ENCODE results near the gene ETNK1.

The ETNK1 gene

DNA sequence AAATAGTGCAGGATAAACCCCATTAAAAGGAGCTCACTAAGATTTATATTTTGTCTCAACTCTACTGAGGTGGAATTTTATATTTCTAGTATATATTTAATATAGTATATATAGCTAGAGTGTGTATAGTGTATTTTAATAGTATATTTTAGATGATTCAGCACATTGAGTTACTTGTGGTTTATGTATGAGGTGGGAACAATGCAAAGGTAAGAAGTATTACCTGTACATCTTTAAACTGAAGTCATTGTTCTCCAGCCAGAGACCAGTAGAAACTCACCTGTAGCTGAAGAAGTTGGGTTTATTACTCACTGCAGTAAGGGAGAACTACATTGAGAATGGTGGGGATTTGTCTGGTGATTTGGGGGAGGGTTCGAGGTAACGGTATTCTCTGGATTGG lies 15.9 kb downstream of the ETNK1 start:
- DNase-seq: no peak

DNA sequence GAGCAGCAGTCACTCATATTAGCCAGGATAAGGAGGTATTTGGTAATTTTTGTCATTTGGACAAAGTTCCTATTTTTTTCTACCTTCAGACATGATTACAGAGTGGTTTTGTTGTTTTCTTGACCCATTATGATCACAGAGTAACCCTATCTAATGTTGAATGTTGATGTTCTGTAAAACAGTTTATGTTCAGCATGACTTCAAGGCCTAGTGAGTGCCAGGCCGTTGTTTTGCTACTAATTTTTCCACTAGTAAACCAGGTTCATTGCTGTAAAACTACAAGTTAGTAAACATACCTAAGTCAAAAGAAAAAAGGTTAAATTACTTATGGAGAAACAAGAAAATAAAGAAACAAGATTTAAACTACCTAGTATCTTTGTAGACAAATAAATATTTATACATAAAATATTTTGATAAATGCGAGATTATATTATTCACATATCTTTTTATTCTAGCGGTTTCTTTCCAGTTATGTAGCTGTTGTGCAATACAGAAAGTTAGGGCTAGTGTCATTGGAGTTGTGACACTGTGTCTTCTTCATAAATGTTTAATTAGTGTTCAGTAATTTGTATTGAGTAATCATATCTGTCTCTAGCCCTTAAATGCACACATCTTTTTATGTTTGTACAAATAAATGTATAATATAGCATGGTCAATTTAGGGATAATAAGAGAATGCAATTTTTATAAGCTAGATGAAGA lies 16.5 kb downstream of the ETNK1 start:
- no peak for DNase-seq

DNA sequence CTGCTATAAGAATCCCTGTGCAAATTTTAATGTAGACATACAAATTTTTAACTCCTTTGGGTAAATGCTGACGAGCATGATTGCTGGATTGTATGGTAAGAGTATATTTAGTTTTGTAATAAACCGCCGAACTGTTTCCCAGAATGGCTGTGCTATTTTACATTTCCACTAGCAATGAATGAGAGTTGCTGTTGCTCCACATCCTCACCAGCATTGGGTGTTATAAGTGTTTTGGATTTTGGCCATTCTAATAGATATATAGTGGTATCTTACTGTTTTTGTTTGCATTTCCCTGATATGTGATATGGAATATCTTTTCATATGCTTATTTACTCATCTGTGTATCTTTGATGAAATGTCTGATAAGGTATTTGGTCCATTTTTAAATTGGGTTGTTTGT lies 23.7 kb downstream of the ETNK1 start:
- no peak for DNase-seq

DNA sequence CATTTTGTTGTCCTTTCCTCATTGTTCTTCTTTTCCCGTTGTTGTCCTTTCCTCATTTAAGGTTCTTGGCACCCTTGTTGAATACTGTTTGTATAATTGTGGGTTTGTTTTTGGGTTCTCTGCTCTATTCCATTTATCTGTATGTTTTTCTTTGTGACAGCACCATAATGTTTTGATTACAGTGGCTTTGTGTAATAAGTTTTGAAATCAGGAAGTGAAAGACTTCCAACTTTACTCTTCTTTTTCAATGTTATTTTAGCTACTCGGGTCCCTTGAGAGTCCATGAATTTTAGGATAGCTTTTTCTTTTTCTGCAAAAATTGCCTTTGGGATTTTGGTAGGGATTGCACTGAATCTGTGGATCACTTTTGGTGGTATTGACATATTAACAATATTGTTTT lies 28.1 kb downstream of the ETNK1 start:
- DNase-seq: no peak

DNA sequence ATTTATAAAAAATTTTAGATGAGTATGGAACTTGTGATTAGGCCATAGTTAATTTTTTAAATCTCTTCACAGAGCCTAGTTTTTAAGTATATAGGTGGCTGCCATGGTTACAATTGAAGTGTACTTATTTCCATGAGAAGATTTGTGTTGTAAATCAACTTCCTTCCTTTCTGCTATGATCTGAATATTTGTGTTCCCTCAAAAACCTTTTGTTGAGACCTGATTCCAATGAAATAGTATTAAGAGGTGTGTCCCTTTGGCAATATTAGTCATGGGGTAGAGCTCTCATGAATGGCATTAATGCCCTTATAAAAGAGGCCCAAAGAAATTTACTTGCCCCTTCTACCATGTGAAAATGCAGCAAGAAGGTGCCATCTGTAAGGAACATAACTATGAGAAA lies 28.8 kb downstream of the ETNK1 start:
- DNase-seq: no peak

DNA sequence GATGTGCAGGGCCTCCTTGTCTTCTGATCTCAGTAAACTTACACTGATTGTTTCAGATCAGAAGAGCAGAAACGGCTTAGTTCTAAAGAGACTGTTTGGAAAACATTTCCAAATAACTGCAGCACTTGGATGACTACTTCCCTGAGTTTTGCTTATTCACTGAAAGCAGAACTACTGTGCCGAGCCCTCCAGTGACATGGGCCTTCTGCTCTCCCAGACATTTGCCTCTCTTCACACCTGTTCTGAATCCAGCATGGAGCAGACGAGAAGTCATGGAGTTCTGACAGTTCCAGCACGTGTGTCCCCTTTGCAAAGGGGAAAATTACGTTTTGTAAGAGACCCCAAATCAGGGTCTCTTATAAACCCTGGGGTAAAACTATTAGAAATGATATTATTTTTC lies 31.4 kb downstream of the ETNK1 start:
- DNase-seq: no peak

DNA sequence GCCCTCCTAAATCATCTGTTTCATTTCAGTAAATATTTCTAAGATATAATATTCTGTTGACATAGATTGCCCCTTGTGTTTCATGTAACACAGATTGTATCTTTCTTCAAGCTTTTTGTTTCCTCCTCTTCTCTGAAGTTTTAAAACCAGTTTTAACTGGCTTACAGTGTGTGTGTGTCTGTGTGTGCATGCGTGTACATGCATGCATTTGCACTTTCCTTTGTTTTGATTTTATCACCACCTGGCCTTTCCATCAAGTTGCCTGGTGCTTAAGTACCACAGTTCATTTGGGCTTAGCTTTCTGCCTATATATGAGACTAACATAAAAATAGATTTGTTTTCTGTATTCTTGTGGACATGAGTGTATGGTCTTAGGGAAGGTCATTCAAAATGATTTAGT lies 31.9 kb downstream of the ETNK1 start:
- no peak for DNase-seq

DNA sequence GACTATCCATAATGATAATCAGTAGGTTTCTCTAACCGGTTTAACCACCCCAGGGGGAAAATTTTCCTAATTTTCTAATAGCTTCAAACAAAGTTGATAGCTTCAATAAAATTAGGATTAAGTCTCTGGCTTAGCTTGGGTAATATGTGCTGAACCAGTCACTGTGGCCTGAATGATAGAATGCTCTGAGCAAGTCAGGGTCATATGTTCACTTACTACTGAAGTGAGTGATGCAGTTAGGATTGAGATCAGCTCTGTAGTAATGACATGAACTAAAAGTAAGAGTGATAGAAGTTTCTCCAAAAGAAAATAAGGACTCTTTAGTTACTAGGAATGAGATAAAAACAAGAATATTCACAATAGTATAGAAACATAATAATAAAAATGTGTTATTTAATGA lies 32.6 kb downstream of the ETNK1 start:
- no peak for DNase-seq

DNA sequence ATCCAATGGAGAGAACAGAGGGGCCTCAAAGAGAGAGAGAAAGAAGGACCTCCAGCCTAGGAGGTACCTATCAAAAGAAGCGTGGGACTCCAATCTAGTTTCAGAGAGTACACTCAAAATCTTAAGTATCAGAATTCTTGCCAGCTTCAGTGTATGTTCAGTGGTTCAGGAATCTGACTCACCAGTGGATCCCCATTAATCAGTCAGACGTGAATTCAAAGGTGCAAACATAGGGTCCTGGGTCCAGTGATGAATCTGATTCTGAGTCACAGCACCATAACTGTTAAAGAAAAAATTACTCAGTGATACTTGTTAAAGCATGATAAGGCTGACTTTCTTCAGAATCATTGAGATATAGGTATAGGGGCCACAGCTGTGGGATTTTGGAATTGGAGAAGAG lies 33.2 kb downstream of the ETNK1 start:
- DNase-seq: no peak

DNA sequence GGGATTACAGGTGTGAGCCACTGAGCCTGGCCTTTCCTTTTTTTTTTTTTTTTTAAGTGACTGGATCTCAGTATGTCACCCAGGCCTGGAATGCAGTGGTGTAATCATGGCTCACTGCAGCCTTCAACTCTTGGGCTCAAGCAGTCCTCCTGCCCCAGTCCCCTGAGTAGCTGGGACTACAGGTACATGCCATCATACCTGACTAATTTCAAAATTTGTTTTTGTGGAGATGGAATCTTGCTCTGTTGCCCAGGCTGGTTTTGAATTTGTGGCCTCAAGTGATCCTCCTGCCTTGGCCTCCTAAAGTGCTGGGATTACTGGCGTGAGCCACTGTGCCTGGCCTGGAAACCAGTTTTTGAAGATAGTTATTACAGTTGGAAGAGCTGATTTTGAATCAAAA lies 37.4 kb downstream of the ETNK1 start:
- no peak for DNase-seq

DNA sequence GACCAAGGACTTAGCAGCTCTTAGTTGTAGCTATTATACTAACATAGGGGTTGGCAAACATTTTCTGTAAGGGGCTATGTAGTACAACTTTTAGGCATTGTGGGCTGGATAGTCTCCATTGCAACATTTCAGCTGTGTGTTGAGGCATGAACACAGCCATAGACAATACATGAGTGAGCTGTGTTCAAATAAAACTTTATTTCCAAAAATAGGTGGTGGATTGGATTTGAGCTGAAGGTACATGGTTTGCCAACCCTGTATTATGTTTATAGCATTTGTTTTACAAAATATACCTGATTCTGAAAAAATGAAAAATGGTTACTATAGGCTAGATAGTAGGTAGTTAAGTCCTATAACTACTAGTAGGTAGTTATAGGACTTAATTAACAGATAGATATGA lies 40.5 kb downstream of the ETNK1 start:
- no peak for DNase-seq

DNA sequence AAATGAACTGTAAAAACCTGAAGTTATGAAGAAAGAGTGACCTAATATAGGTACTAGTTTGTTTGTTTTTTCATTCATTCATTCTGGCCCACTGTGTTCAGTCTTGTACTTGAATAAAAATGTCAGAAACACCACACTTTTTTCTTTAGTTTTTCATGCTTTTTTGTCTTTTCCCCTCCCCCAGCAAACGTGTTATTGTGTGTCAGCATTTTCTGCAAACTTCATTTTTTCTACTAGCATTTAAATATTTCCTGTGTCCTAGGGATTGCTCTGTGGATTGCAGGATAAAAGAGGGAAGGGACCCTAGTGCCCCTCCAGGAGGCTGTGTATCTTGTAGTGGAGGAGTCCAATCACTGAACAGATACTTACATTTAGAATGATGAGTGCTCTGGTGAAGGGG lies 42.2 kb downstream of the ETNK1 start:
- DNase-seq: no peak

DNA sequence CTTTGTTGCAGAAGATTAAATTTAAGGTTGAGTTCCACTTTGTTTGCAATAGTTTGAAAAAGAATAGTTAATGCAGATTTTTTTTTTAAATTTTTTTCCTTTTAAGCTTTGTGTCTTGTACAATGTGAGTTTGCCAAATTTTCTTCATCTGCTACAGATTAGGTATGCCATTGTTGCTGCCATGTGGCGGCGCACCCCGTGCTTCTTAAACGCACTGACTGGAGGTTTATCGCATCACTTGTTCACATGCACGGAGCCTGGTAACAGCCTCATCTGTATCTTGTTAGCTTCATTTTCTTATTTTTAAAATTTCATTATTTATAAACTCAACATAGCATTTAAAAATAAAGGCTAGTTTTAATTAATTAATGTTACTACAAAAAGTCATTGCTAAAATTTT lies 43.5 kb downstream of the ETNK1 start:
- no peak for DNase-seq

DNA sequence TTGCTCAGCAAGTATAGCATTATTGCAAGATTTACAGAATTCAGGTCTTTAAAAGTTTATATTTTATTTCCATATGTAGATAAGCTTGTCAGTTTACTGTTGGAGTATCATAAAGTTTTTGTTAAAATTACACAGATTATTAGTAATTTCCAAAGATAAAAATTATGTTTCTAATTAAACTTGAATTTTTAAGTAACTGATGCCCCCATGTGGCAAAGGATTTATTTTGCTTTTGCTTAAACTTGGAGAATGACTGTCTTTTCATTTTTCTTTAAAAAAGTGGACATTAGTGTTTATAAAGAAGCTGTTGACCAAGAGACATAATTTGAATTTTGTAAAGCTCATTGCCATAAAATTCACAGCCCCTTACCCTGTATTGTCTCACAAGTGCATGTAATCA lies 45.8 kb downstream of the ETNK1 start:
- no peak for DNase-seq

DNA sequence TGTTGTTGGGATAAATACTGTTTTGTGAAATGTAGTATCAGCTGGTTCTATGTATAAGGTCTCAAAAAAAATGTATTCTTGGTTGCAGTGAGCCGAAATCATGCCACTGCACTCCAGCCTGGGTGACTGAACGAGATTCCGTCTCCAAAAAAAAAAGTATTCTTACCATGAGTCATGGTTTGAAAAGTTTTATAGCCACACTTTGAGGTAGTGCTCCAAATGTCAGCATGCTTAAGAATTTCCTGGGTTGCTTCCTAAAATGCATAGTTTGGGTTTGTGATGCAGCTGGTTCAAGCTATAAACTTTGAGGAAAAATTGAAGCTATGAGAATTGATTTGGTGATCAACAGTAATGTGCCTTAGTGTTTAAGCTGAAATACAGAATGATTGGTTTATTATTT lies 48.0 kb downstream of the ETNK1 start:
- no peak for DNase-seq

DNA sequence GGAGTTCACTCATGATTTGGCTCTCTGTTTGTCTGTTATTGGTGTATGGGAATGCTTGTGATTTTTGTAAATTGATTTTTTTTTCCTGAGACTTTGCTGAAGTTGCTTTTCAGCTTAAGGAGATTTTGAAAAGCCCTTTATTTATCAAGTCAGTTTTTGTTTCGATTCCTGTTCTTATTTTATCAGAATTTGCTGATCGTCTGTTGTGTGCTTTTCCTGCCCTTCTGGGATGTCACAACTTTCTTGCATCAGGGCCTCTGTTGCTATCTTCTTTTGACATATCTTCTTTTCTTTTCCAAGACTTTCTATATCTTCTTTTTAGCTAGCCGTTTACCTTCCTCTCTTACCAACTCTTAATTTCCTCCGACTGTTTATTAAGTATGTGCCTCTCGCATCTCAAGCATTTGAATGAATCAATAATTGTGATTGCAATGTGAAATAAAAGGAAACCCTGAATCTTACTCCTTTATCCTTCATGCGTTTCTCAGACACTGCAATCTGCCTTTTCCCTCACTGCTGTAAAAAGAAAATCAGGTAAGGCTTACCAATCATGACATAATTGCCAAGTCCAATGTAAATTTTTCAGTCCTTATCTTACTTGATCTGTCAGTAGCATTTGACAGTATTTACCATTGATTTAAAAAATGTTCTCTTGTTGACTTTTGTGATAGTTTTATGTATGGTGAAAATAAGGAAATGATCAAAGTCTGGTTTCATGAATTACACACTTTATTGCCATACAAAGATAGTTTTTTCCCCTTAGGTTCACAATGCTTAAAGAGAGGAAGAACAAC lies 53.0 kb downstream of the ETNK1 start:
- no peak for DNase-seq

DNA sequence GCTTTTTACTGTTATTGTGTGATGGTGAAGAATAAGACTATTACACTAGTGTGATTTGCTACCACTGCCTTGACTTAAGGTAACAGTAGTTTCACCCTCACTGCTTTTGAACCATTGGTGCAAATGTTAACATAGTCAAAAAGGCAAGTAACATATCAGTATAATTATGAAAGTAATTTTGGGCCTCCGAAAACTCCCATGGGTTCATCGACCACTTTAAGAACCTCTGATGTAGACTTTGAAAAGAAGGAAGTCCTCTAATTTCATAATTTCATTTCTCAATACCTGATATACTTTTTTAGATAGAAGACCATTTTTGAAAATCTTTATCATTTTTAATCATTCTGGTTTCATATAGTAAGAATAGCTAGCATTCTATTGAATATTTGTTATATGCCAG lies 57.7 kb downstream of the ETNK1 start:
- DNase-seq: no peak

DNA sequence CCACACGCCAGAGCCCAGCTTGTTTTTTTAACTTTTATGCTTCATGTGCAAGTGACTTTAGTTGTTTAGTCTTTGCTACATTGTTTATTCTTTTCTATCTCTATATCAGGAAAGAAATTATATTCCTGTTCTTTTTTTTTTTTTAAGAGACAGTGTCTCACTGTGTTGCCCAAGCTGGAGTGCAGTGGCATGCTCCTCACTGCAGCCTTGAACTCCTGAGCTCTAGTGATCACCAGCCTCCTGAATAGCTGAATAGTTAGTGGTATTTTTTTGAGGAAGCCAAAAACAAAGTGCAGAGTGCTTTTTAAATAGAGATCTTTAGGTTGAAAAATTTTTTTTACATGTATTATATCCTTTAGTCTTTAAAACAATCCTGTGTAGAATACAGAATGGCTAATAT lies 58.2 kb downstream of the ETNK1 start:
- no peak for DNase-seq

DNA sequence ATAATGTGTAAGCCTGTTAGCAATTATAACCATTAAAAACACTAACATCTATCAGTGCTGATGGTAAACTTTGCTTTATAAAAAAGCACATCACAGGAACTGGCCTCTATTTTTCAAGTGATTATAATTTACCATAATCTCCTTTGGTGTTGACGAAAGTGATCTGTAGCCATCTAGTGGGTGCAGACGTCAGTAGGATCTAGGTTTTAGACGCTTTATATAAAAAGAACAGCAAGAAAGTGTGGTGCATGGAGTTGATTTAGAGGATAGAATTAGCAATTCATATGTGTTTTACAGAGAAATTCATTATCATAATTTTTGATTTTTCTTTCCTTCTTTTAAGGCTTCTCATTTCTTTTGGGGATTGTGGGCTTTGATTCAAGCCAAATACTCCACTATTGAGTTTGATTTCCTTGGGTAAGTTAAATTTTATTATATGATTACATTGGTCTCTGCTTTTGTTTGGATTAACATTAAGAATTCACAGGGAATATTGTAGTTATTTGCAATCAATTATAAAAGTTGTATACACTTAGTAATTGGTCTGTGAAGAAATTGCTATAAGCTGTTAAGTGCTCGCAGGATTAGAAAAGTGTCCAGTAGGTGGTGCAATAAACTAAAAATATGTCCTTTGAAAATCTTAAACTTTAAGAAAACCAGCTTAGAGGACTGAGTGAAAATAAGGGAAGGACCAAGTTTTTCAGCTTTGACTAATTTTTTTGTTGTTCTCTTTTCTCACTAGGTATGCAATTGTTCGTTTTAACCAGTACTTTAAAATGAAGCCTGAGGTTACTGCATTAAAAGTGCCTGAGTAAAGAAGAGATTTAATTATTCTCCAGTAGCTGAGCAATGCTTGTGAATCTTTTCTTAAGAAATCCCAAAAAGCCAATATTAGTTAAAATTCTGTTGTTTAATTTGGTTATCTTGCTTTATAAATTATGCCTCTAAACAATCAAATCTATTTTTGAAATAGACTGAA lies 59.5 kb downstream of the ETNK1 start:
- no peak for DNase-seq

DNA sequence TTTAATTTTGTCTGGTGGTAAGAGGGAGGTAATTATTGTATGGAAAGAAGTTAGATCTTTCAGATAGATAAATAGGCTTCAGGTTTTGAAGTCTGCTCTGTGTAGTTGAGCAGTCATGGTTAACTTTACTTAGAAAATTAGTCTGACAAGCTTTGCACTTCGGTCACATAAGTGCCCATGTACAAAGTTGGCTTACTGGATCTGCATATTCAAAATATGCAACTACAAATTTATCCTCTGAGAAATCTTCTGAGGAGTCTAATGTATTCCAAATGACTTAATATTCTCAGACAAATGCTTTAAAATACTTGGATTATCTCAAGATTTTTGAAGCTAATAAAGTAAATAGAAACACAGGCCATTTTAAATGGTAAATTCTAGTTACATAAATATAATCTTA lies 61.2 kb downstream of the ETNK1 start:
- no peak for DNase-seq

DNA sequence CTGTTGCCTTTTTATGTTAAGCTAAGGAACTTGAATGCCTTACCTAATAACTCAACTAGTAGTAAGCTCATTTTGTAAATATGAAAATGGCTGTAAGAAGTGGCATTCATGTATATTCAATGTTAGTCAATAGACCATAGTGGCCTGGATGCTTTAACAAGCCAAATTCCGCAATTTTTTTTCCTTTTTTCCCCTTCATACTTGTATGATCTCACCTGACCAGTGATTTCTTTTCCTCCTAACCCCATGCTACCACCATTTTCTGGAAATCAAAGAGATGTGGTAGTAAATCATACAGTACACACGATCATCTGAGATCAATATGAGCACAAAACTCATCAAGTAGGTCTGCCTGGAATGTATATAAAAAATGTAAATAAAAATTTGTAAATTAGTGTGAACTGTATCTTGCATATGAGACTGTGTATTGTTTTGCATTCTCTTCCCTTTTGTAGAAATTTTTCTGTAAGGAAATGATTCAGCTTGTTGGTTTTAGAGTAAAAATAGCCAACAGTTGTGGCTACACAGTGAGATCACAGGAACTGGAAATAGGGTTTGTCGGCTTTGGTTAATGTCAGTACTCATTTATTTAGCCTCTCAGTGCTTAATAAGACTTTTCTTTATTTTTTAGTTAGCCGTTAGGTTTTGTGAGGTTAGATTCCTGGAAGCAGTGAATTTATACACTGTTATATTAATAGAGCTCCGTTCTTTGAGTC lies 62.5 kb downstream of the ETNK1 start:
- no peak for DNase-seq

DNA sequence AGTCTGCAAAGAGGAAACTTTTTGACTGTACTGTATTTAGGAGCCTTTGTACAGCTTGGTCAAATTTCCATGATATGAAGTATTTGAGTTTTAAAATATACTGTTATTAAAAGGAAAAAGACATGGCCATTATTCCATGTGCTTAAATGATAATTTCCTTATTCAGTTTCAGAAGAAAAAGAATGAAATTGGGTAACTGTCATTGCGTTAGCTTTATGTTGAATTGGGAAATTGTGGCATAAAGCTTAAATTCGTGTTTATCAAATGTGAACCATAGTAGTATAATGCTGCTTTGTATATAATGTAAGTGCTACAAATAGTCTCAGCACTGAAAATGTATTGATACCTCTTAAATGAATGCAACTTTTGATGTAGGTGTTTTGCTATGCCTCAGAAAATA lies 64.9 kb downstream of the ETNK1 start:
- no peak for DNase-seq

DNA sequence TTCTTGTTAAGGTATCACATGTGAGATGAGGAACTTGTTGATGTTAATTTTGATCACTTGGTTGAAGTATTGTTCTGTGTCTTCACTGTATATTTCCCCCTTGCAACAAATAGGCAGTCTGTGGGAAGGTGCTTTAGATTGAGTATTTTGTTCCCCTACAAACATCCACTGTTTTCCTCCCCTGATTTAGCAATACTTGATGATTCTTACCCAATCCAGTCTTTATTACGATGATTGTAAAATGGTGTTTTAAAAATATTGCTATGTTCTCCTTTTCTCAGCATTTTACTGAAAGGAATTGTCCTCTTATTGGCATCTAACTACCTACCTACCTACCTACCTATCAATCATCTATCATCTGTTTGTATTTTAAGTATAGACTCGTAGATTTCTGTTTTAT lies 66.3 kb downstream of the ETNK1 start:
- no peak for DNase-seq
